ENCODE data around the gene TEX48. TPM values are rescaled to one million over a fixed set of nuclear protein-coding genes. Genes with fewer than 3 reads are reported as not detected.
A peak's percentile ranks its signal among the peaks of the same experiment; 100 is the strongest.

The TEX48 gene
- total RNA-seq, 1 experiment from 2014 or later, result not detected

- DNase-seq (ENCODE audit: extremely low read depth, low read depth), result no peak
These were observed 12.0 kb downstream of the TEX48 start for GRCh38 chr9:114669961-114670360.

GRCh38 chr9:114668146-114668545 lies 13.8 kb downstream of the TEX48 start:
- DNase-seq (ENCODE audit: extremely low read depth, low read depth), result no peak

- no peak for DNase-seq (ENCODE audit: extremely low read depth, low read depth)
These were observed 15.1 kb downstream of the TEX48 start for GRCh38 chr9:114666851-114667250.

DNA sequence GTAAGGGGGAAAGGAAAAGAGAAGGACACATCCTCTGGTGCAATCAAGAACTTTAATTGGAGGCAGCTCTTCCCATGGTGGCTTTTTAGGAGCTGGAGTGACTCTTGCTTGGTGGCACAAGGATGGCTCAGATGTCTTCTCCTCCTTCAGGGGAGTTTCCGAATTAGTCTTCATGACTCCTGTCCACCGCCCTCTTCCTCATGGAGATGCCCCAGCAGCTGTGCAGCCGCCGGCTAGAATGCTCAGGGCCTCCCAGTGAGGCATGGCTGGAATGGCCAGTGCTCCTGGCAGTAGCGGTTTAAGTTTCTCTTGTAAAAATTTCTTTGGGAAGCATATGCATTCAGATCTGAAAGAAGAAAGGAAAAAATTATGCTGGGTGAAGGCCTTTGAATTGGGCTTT lies 15.6 kb downstream of the TEX48 start:
- DNase-seq (ENCODE audit: extremely low read depth, low read depth), result no peak

DNA sequence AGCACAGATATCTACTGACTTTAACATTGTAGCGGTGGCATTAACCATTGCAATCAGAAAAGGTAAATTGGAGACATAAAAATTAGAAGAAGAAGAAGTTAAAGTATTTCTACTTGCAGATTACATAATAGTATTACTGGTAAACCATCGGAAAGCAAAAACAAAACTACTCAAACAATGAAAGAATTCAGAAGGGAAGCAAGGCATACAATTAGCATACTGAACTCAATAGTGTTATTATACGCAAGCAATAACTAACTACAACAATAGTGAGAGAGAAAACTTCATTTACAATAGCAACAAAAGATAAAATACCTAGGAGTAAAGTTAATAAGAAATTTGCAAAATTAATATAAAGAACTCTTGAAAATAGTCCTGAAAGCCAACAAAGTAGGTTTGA lies 17.8 kb downstream of the TEX48 start:
- DNase-seq (ENCODE audit: extremely low read depth, low read depth), result no peak

- DNase-seq (ENCODE audit: extremely low read depth, low read depth), result peak; percentile 52
These were observed 19.7 kb downstream of the TEX48 start for GRCh38 chr9:114662081-114662989.

DNA sequence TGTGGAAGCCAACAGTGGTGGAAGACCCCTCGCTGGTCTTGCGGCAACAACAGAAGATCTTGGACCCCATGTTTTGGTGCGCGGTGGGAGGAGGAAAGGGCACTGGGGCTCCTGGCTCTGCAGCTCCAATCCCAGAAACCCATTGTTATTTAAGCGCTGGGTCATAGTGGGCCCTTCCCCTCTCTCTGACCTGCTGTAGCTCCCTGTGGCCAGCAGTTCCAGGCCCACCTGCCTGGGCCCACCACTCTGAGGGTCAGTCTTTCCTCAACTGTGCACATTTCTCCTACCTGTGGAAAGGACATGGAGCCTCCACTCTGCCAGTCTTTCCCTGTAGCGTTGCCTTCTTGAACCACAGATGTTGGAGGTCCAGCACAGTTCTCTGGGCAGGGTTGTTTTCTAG lies 24.3 kb downstream of the TEX48 start, which contains the start of gene TEX53:
Gene TEX53, minus strand, starts transcription at position 101 of the 400 bp plus-strand sequence. Its CDS starts 31 bp downstream, at position 70.
- no peak for DNase-seq (ENCODE audit: extremely low read depth, low read depth)

DNA sequence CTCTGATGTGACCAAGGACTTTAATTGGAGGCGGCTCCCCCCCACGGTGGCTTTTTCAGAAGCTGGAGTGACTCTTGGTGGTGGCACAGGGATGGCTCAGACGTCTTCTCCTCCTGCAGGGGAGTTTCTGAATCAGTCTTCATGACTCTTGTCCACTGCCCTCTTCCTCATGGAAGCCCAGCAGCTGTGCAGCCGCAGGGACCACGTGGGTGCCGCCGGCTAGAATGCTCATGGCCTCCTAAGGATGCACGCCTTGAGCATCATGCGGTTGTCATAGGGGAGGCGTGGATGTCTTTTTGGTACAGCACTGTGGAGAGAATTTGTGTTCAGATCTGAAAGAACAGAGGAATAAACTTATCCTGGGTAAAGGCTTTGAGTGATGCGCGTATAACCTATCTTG lies 25.7 kb downstream of the TEX48 start:
- DNase-seq (ENCODE audit: extremely low read depth, low read depth), result no peak

GRCh38 chr9:114655689-114656088 lies 26.3 kb downstream of the TEX48 start:
- peak; percentile 30 for DNase-seq (ENCODE audit: extremely low read depth, low read depth)

DNA sequence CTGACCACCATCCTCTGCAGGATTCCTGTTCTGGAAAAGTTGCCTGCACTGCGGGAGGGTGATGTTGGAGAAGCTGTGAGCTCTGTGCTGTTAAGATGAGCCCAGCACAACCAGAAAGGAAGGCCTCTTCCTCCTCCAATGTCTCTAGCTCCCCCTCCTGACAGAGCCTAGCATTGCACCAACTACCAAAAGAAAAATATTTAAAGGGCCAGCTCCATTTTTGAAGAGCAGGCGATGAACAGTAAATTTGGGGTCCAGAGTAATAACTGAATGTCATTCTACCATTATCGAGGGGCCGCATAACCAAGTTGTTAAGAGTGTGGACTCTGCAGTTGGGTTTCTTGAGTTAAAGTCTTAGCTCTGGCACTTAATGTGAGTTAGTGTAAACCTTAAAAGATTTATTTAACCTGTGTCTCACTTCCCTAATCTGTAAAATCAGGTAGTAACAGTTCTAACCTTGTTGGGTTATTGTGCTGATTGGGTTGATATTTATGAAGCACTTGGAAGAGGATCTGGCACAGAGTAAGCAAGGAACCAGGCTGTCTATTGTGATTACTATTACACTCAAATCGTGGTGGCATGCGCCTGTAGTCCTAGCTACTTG lies 28.3 kb downstream of the TEX48 start:
- peak; percentile 75 for DNase-seq (ENCODE audit: extremely low read depth, low read depth)

DNA sequence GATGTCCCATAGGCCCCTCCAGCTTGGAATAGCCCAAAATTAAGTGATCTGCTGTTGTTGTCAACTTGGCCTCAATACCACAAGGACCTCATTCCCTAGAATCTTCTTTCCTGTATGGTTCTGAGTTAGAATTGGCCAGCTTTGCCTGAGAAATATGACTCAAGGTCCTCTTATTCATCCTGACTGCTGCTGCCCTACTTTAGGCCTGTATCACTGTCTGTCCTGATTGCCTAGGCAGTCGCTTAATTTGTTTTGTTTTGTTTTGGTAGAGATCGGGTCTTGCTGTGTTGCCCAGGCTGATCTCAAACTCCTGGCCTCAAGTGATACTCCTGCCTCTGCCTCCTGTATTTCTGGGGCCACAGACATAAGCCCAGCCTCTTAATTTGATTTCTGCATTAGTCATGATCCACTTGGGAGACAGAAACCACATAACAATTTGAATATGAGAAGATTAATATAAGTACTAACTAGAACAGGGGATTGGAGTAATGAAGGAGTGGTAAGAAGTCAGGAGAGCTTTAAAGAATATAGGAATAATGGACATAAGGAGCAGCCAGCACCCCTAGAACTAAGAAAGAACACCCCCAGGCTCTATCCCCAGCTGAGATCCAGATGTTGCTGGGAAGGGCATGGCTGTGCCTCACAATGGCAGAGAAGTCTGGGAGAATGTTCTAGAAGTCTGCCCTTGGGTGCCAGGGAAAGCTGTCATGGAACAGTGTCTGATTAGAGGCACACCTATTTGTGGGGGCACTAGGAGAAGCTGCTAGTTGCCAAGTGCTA lies 29.0 kb downstream of the TEX48 start:
- no peak for DNase-seq (ENCODE audit: extremely low read depth, low read depth)

GRCh38 chr9:114643896-114644295 lies 38.1 kb downstream of the TEX48 start:
- DNase-seq (ENCODE audit: extremely low read depth, low read depth), result no peak

GRCh38 chr9:114643001-114643400 lies 39.0 kb downstream of the TEX48 start:
- DNase-seq (ENCODE audit: extremely low read depth, low read depth), result no peak

DNA sequence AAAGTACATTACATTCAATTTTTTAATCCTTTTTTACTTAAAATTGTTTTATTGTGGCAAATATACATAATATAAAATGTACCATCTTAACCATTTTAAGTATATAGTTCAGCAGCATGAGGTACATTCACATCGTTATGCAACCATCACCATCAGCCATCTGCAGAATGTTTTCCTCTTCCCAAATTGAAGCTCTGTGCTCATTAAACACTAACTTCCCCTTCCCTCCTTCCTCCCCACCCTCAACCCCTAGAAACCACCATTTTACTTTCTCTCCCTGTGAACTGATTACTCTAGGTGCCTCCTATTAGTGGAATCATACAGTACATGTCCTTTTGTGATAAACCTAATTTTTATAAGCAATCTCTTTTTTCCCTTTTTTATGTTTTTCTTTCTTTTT lies 40.0 kb downstream of the TEX48 start:
- no peak for DNase-seq (ENCODE audit: extremely low read depth, low read depth)

DNA sequence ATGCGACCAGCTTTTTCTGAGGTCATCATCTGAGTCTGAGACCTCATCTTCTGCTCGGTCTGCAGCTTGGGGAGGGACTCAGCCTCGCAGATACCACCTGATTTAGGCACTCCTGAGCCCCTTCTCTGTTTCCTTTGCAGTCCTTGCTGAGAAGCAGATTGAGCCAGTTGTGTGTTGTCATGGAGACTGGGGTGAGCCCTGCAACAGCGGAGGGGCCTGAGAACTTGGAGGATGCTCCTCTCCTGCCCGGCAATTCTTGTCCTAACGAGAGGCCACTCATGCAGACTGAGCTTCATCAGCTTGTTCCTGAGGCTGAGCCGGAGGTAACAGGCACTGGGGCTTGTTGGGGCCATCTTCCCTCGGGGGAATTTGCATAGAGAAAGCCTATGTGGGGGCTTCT lies 43.6 kb downstream of the TEX48 start:
- no peak for DNase-seq (ENCODE audit: extremely low read depth, low read depth)

DNA sequence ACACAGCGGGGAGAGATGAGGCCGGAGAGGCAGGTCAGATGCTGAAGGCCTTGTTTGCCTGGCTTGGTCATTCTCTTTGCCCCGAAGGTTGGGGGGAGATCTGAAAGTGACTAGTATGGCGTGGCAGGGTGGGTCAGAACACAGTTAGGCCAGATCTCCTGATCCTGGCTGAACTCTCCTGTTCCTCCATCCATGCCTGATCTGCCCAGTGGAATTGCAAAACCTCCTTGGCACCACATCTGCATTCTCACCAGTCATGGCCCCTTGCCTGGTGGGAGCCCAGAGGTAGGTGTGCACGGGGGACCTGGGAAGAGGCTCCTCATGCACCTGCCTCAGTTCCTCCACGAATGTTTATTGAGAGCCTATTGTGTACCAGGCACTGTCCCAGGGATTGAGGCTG lies 47.6 kb downstream of the TEX48 start:
- no peak for DNase-seq (ENCODE audit: extremely low read depth, low read depth)

DNA sequence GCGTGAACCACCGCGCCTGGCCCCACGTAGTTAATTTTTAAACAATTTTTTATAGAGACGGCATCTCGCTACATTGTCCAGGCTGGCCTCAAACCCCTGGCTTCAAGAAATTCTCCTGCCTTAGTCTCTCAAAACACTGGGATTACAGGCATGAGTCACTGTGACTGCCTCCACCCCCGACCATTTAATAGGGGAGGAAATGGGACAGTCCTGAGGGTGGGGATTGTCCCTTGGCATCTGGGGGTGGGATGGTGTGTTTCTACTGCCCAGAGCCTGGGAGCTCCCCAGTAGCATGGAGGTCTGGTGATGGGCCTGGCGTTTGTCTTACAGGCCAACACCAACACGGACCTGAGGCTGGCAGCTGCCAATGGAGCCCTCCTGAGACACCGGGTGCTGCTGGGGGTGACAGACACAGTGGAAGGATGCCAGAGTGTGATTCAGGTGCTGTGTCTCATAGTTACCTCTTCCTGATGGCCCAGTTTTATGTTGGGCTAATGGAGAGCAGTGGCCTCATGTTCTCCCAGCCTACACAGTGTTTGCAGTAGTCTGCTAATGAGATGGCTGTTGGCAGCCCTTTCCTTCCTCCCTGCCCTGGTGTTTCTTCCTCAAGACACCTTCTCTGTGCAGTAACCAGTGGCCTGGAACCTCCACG lies 48.4 kb downstream of the TEX48 start:
- DNase-seq (ENCODE audit: extremely low read depth, low read depth), result no peak

DNA sequence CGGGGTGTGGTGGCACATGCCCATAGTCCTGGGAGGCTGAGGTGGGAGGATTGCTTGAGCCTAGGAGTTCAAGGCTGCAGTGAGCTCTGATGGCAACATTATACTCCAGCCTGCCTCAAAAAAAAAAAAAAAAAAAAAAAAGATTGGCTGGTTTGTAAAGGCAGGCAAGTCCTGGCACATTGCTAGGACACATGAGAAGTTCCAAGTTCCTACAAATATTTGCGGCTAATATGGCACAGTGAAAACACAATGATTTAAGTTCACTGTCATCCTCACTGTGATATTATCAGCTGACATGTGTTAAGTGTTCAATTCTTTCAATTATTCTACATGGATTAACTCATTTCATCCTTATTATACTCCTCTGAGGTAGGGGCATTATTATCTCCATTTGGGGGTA lies 50.8 kb downstream of the TEX48 start:
- no peak for DNase-seq (ENCODE audit: extremely low read depth, low read depth)

- DNase-seq (ENCODE audit: extremely low read depth, low read depth), result no peak
These were observed 52.4 kb downstream of the TEX48 start for GRCh38 chr9:114629563-114630090.

GRCh38 chr9:114627553-114627952 lies 54.4 kb downstream of the TEX48 start:
- no peak for DNase-seq (ENCODE audit: extremely low read depth, low read depth)

Data from NCI-H460 (cell line).